GM10266 (cell line): Measurements from ENCODE around the gene DCT.

Source experiments
- DNase-seq: peaks from one replicate; pipeline ENCODE4 v3.0.0; 2012; ENCODE audit errors: extremely low spot score
- CTCF ChIP-seq: IDR thresholded peaks from 2 replicates; pipeline ENCODE4 v1.5.1; 2012; ENCODE audit warnings: mild to moderate bottlenecking, low read depth; ENCODE audit not compliant: control insufficient read depth, insufficient read depth; ENCODE audit errors: missing control alignments

Gene DCT

GRCh38 chr13:94387047-94387446 is 92.4 kb downstream of the DCT start:
- TF ChIP-seq CTCF: no peak
- no peak for DNase-seq
